ENCODE data around the gene NCAPH2. TPM values are rescaled to one million over a fixed set of nuclear protein-coding genes. Genes with fewer than 3 reads are reported as not detected.

The NCAPH2 gene
- total and polyA plus RNA-seq, 8 donors = 41.6 to 52.9 (median 45.1) TPM

- Histone ChIP-seq H3K36me3 (no peaks in the 10 kb centered on the region), H3K4me1 (peaks cover 34 to 52% of the 10 kb centered on the region in 2 donors), H3K4me3 (peak within 1 kb of the TSS; percentile 67 to 89), H3K27ac (peak within 1 kb of the TSS in 1 of 2 donors; percentile 70), H3K9me3 (no peaks in the 10 kb centered on the region), H3K27me3 (peaks cover 0 to 20% of the 10 kb centered on the region in 2 donors)
- intact Hi-C loops (cut with DNase I) = no loop called here
- ATAC-seq (peak; percentile 97), DNase-seq (peak; percentile 92 to 97 (median 95))
- TF ChIP-seq CTCF (IDR thresholded peaks at IDR 0.05) = no peak
Observed at GRCh38 chr22:50474710-50475651, 33.0 kb upstream of the NCAPH2 start, which contains the start of gene SBF1. Gene SBF1 (minus strand): TSS chr22:50475035. CDS start chr22:50474840, 195 bp downstream.

GRCh38 chr22:50475652-50476002 is 32.4 kb upstream of the NCAPH2 start:
- H3K4me1 ChIP-seq = peaks cover 29 to 45% of the 10 kb centered on the region in 2 donors
- no peak for DNase-seq
- H3K36me3 ChIP-seq = no peaks in the 10 kb centered on the region
- H3K4me3 ChIP-seq = peak overlapping the region in 1 of 2 donors; percentile 89
- intact Hi-C loops (cut with DNase I) = no loop called here
- no peak for ATAC-seq
- H3K9me3 ChIP-seq = no peaks in the 10 kb centered on the region
- no peak overlapping the region for H3K27ac ChIP-seq
- TF ChIP-seq CTCF (IDR thresholded peaks at IDR 0.05) = no peak
- H3K27me3 ChIP-seq = peaks cover 5 to 27% of the 10 kb centered on the region in 2 donors

GRCh38 chr22:50476868-50477267 is 31.2 kb upstream of the NCAPH2 start:
- no peak for TF ChIP-seq CTCF (IDR thresholded peaks at IDR 0.05)
- intact Hi-C loops (cut with DNase I) = no loop called here
- Histone ChIP-seq H3K4me3 (no peak overlapping the region), H3K27me3 (peaks cover 18 to 39% of the 10 kb centered on the region in 2 donors), H3K9me3 (no peaks in the 10 kb centered on the region), H3K27ac (no peak overlapping the region), H3K36me3 (no peaks in the 10 kb centered on the region), H3K4me1 (peaks cover 28 to 42% of the 10 kb centered on the region in 2 donors)
- ATAC-seq (no peak), DNase-seq (no peak)

- intact Hi-C loops (cut with DNase I) = no loop called here
- ATAC-seq (no peak), DNase-seq (no peak)
- H3K9me3 ChIP-seq = no peaks in the 10 kb centered on the region
- peaks cover 22 to 50% of the 10 kb centered on the region in 2 donors for H3K27me3 ChIP-seq
- peaks cover 20 to 37% of the 10 kb centered on the region in 2 donors for H3K4me1 ChIP-seq
- no peak overlapping the region for H3K4me3 ChIP-seq
- no peak overlapping the region for H3K27ac ChIP-seq
- H3K36me3 ChIP-seq = no peaks in the 10 kb centered on the region
- TF ChIP-seq CTCF (IDR thresholded peaks at IDR 0.05) = no peak
Observed at GRCh38 chr22:50477923-50478322, 30.1 kb upstream of the NCAPH2 start.

GRCh38 chr22:50479721-50480120 is 28.3 kb upstream of the NCAPH2 start:
- ATAC-seq (no peak), DNase-seq (no peak)
- Histone ChIP-seq H3K27me3 (peaks cover 22 to 67% of the 10 kb centered on the region in 2 donors), H3K4me1 (peaks cover 9 to 22% of the 10 kb centered on the region in 2 donors), H3K27ac (no peak overlapping the region), H3K9me3 (no peaks in the 10 kb centered on the region), H3K36me3 (no peaks in the 10 kb centered on the region), H3K4me3 (no peak overlapping the region)
- intact Hi-C loops (cut with DNase I) = no loop called here
- TF ChIP-seq CTCF (IDR thresholded peaks at IDR 0.05) = no peak

All from left lung (tissue), 10 donors.